Pancreas (tissue), 10 donors: ENCODE measurements around the gene METTL22. TPM values are rescaled to one million over a fixed set of nuclear protein-coding genes. Genes with fewer than 3 reads are reported as not detected.

Experiments used
- ATAC-seq, 4 donors: fragments of 200-7000 bp; cut with Tn5 transposase; one replicate each; pipeline versions ENCODE4 v1.8.0 to v1.9.1; 2020; ENCODE audit warnings: mild to moderate bottlenecking in 4 of 4, moderate library complexity in 4 of 4
- DNase-seq, 6 donors: peaks; one replicate each; pipeline ENCODE4 v3.0.0-alpha.2; 2020
- FAIRE-seq: peaks from 2 replicates; lab custom pipeline; 2012; peaks lifted over from hg19 to GRCh38; lab: Jason Lieb, UNC
- H3K27ac ChIP-seq, 4 donors: fragments of 200-600 bp; sonication (generic); 1 replicate in 3 of 4; 2 replicates in 1 of 4; pipeline versions ENCODE4 v1.5.0 to v1.8.0; 2020
- H3K27me3 ChIP-seq, 4 donors: fragments of 200-600 bp; one replicate each; pipeline ENCODE4 v1.8.0; 2021
- H3K36me3 ChIP-seq, 3 donors: fragments of 200-600 bp; sonication (generic) in 1 of 3; one replicate each; pipeline versions ENCODE4 v1.5.0 to v1.8.0; 2020 to 2021
- H3K4me1 ChIP-seq, 3 donors: fragments of 200-600 bp; one replicate each; pipeline ENCODE4 v1.8.0; 2021
- H3K4me3 ChIP-seq, 4 donors: fragments of 200-600 bp; sonication (generic) in 2 of 4; one replicate each; pipeline versions ENCODE4 v1.5.0 to v1.8.0; 2020 to 2021
- H3K9me3 ChIP-seq, 4 donors: fragments of 200-600 bp; one replicate each; pipeline ENCODE4 v1.8.0; 2021
- WGBS, 2 donors: extraction: QIAGEN DNeasy Blood & Tissue Kit; methylation state at CpG; one replicate each; pipeline ENCODE4 v1.1.7; 2013; 5-methylcytosine and 5-hydroxymethylcytosine counted together
- intact Hi-C, 3 donors: fragments of 100-400 bp; cut with DNase I; formaldehyde crosslinking; loops; one replicate each; pipeline versions ENCODE4 v1.11.1 to v1.14.2; 2022
- polyA plus RNA-seq, 2 donors: library from polyadenylated mRNA; stranded (reverse); fragments of 200-250 nt; gene quantifications; one replicate each; pipeline ENCODE4 v1.2.3, GENCODE V29; 2013
- total RNA-seq, 6 donors: library from RNA; stranded (reverse); fragmentation: NEBNext Ultra II Directional in 4 of 6; extraction: Animal tissue kit (Norgen Biotek cat#: 25700) in 4 of 6; gene quantifications; one replicate each; pipeline versions ENCODE4 v1.2.1 to v1.2.4, GENCODE V29; 2021 to 2023
- TF ChIP-seq, protein P1 (sequence below), 4 donors: fragments of 200-600 bp; sonication (generic) in 3 of 4; IDR thresholded peaks; one replicate each; pipeline versions ENCODE4 v1.5.0 to v1.8.0; 2021; ENCODE audit warnings: antibody characterized with exemption in 4 of 4
- donor health status: healthy with polysubstance abuse.
- donor health status: DM: no; HTN: no; CAD: no; lungs with moderate emphysema.
- donor health status: DM: no; HTN: no; CAD: no.
- donor health status: control.
- donor health status: control.
- donor health status: Bipolar disorder and iron deficiency.
- donor health status: DM: yes; HTN: yes; CAD: no.
- donor health status: DM: no; HTN: no; CAD: no.
- donor health status: DM: no; HTN: no; CAD: no.
- donor health status: DM: yes; HTN: yes; CAD: no.

Gene METTL22
- total and polyA plus RNA-seq, 8 donors, result 9.7 to 38.9 (median 16.2) TPM

DNA sequence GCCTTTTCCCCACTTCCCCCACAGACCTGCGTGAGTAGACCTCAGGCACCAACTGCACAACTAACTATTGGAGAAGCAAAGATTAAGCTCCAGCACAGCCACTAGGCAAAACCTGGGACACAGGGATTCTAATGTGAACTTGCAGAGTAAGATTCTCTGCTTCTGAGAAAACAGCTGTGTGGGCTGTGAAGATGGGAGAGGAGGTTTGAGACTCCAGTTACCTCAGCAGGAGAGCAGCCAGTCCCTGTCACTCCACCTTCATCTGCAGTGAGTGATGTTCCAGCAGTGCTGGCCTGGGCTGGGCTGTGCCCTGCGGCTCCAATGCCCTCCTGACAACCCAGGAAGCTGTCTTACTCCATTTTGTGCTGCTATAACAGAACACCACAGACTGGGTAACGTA, 34.9 kb downstream of the METTL22 start:
- DNase-seq (no peak), FAIRE-seq (no peak), ATAC-seq (no peak)
- Histone ChIP-seq H3K27ac (no peak overlapping the region), H3K27me3 (no peaks in the 10 kb centered on the region), H3K4me3 (no peak overlapping the region), H3K36me3 (no peaks in the 10 kb centered on the region), H3K9me3 (no peaks in the 10 kb centered on the region), H3K4me1 (no peaks in the 10 kb centered on the region)
- TF ChIP-seq, protein P1, sequence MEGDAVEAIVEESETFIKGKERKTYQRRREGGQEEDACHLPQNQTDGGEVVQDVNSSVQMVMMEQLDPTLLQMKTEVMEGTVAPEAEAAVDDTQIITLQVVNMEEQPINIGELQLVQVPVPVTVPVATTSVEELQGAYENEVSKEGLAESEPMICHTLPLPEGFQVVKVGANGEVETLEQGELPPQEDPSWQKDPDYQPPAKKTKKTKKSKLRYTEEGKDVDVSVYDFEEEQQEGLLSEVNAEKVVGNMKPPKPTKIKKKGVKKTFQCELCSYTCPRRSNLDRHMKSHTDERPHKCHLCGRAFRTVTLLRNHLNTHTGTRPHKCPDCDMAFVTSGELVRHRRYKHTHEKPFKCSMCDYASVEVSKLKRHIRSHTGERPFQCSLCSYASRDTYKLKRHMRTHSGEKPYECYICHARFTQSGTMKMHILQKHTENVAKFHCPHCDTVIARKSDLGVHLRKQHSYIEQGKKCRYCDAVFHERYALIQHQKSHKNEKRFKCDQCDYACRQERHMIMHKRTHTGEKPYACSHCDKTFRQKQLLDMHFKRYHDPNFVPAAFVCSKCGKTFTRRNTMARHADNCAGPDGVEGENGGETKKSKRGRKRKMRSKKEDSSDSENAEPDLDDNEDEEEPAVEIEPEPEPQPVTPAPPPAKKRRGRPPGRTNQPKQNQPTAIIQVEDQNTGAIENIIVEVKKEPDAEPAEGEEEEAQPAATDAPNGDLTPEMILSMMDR (IDR thresholded peaks at IDR 0.05), result no peak
- WGBS, 2 donors, result 58 to 60% methylated on average over 3 of the region's 3 CpGs
- intact Hi-C loops, result loop anchor here in 2 of 3 donors (5.0 to 10.0 kb wide), 2 partner anchors 82 to 226 kb away; partner anchors contain the start of gene LITAFD (in 1 of the 2)

DNA sequence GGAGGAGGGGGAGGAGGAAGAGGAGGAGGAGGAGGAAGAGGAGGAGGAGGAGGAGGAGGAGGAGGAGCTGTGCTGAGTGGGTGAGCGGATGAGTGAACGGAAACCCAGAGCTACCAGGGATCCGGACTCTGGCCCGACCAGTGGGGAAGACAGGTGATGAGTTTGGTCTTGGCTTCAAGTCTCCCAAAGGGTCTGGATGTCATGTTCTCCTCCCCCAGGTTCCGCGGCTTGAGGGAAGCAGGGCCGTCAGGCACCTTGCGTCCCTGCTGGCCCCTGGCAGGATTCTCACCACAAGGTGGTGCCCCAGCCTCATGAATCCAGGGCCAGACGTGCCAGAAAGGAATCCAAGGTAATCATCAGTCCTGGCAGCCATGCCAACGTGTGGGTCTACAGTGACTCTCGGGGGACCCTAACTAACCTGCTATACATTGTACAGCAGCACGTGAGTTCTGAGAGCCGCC, 39.4 kb downstream of the METTL22 start:
- Histone ChIP-seq H3K4me3 (no peak overlapping the region), H3K27me3 (no peaks in the 10 kb centered on the region), H3K4me1 (no peaks in the 10 kb centered on the region), H3K9me3 (no peaks in the 10 kb centered on the region), H3K36me3 (no peaks in the 10 kb centered on the region), H3K27ac (no peak overlapping the region)
- 1 to 12% methylated on average over 11 to 13 of the region's 13 CpGs for WGBS, 2 donors
- DNase-seq (peak; percentile 52 to 90 (median 80)), ATAC-seq (peak; percentile 88 to 99 (median 98)), FAIRE-seq (no peak)
- intact Hi-C loops, result loop anchor here (5.0 to 10.0 kb wide), 3 partner anchors 124 to 216 kb away; no protein-coding TSS in a partner anchor
- TF ChIP-seq, protein P1 (IDR thresholded peaks at IDR 0.05), result peak; percentile 48 to 64 (median 56)

DNA sequence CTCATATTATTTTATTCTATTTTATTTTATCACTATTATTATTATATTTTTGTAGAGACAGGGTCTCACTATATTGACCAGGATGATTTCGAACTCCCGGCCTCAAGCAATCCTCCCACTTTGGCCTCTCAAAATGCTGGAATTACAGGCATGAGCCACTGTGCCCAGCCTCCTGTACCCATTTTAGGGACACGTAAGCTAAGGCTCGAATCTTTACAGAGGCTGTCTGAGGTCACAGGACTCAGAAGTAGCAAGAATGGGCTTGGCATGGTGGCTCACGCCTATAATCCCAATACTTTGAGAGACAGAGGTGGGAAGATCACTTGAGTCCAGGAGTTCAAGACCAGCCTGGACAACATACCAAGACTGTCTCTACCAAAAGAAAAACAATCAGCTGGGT, 40.2 kb downstream of the METTL22 start:
- Histone ChIP-seq H3K4me1 (no peaks in the 10 kb centered on the region), H3K36me3 (no peaks in the 10 kb centered on the region), H3K27me3 (no peaks in the 10 kb centered on the region), H3K9me3 (no peaks in the 10 kb centered on the region), H3K4me3 (no peak overlapping the region), H3K27ac (no peak overlapping the region)
- DNase-seq (no peak), FAIRE-seq (no peak), ATAC-seq (no peak)
- TF ChIP-seq, protein P1 (IDR thresholded peaks at IDR 0.05), result no peak
- 63 to 70% methylated on average over 5 of the region's 5 CpGs for WGBS, 2 donors
- intact Hi-C loops, result loop anchor here (5.0 to 10.0 kb wide), 3 partner anchors 123 to 216 kb away; no protein-coding TSS in a partner anchor

DNA sequence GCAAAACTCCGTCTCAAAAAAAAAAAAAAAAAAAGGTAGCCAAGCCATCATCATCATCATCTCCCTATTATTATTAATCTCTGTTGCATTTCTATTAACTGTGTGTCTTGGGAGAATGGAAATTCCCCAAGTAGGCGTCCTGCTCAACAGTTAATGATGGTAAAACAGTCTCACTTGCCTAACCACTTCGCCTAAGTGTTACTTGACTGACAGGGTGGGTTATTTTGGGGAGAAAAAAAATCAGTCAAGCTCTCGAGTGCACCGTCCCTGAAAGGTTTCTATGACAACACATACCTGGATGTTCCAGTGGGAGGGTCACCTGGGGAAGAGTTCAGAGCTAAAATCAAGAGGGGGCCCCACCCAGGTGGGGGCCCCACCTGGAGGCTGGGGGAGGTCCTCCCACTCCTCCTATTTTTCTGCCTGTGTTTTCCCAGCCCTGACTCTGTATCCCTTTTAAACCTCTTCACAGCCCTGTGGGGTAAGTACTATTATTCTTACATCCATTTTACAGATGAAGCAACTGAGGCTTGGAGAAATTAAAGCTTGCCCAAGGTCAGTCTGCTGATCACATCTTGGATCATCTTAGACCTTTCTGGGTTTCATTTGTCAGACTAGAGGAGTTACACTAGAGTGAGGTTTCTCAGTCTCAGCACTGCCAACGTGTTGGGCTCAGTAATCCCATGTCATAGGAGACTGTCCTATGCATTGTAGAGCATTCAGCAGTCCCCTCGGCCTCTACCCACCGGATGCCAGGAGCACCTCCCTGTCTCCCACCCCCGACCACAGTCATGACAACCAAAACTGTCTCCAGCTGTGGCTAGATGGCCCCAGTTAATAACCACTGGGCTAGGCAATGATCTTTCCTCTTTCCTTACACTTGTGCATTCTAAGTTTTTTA, 41.9 kb downstream of the METTL22 start:
- intact Hi-C loops, result loop anchor here (5.0 to 10.0 kb wide), 3 partner anchors 121 to 214 kb away; no protein-coding TSS in a partner anchor
- H3K27ac ChIP-seq, result no peak overlapping the region
- ATAC-seq (no peak), DNase-seq (no peak), FAIRE-seq (no peak)
- H3K4me3 ChIP-seq, result no peak overlapping the region
- no peaks in the 10 kb centered on the region for H3K4me1 ChIP-seq
- WGBS, 2 donors, result 86 to 87% methylated on average over 9 of the region's 9 CpGs
- TF ChIP-seq, protein P1 (IDR thresholded peaks at IDR 0.05), result no peak
- no peaks in the 10 kb centered on the region for H3K36me3 ChIP-seq
- no peaks in the 10 kb centered on the region for H3K27me3 ChIP-seq
- H3K9me3 ChIP-seq, result no peaks in the 10 kb centered on the region
